Right lobe of liver (tissue), 6 donors: Measurements from ENCODE around the gene SPEF1. TPM values are rescaled to one million over a fixed set of nuclear protein-coding genes. Genes with fewer than 3 reads are reported as not detected.
A peak's percentile ranks its signal among the peaks of the same experiment; 100 is the strongest.

Experiments
- ATAC-seq, 4 donors: fragments of 200-7000 bp; cut with Tn5 transposase; one replicate each; pipeline ENCODE4 v1.9.1; 2020; ENCODE audit warnings: mild to moderate bottlenecking in 4 of 4, moderate library complexity in 4 of 4
- DNase-seq, 3 donors: peaks; one replicate each; pipeline ENCODE4 v3.0.0-alpha.2; 2020
- H3K27ac ChIP-seq, 3 donors: fragments of 200-600 bp; one replicate each; pipeline ENCODE4 v1.8.0; 2022
- H3K27me3 ChIP-seq, 2 donors: fragments of 200-600 bp; one replicate each; pipeline ENCODE4 v1.8.0; 2022
- H3K36me3 ChIP-seq, 4 donors: fragments of 200-600 bp; sonication (generic) in 1 of 4; one replicate each; pipeline versions ENCODE4 v1.5.1 to v1.8.0; 2017 to 2022; ENCODE audit warnings: control low read depth in 1 of 4
- H3K4me1 ChIP-seq, 4 donors: fragments of 200-600 bp; sonication (generic) in 1 of 4; one replicate each; pipeline versions ENCODE4 v1.5.1 to v1.8.0; 2017 to 2022; ENCODE audit warnings: control low read depth in 1 of 4
- H3K4me3 ChIP-seq, 3 donors: fragments of 200-600 bp; one replicate each; pipeline ENCODE4 v1.8.0; 2022
- H3K9me3 ChIP-seq, 4 donors: fragments of 200-600 bp; sonication (generic) in 1 of 4; one replicate each; pipeline versions ENCODE4 v1.5.1 to v1.8.0; 2017 to 2022; ENCODE audit warnings: control low read depth in 1 of 4
- POLR2A ChIP-seq: fragments of 450-650 bp; IDR thresholded peaks from one replicate; pipeline ENCODE4 v1.6.1; 2017; ENCODE audit warnings: antibody characterized with exemption, mild to moderate bottlenecking
- WGBS: methylation state at CpG from one replicate; pipeline ENCODE4 v1.1.6; 2018; ENCODE audit warnings: low coverage, low lambda C conversion rate; ENCODE audit not compliant: insufficient coverage; ENCODE audit errors: missing lambda C conversion rate; 5-methylcytosine and 5-hydroxymethylcytosine counted together
- intact Hi-C, 2 donors: fragments of 100-400 bp; cut with DNase I; formaldehyde crosslinking; loops; one replicate each; pipeline versions ENCODE4 v1.11.2 to v1.14.1; 2022
- total RNA-seq, 6 experiments: library from RNA; depleted of rRNA in 2 of 6; stranded (reverse); fragments of >200 nt in 2 of 6; fragmentation: NEBNext Ultra II Directional in 3 of 6; extraction: Animal tissue kit (Norgen Biotek cat#: 25700) in 3 of 6; gene quantifications; one replicate each; pipeline versions ENCODE4 v1.1.0 to v1.2.4, GENCODE V29; 2016 to 2023
- TF ChIP-seq, protein P1 (sequence below), 4 donors: fragments of 200-600 bp in 3 of 4; fragments of 450-650 bp in 1 of 4; IDR thresholded peaks; one replicate each; pipeline versions ENCODE4 v1.5.1 to v1.8.0; 2016 to 2022; ENCODE audit warnings: antibody characterized with exemption in 4 of 4, mild to moderate bottlenecking in 2 of 4
- donor health status: DM: no; HTN: yes; CAD: no.
- donor health status: DM: no; HTN: no; CAD: no.
- donor health status: DM: no; HTN: no; CAD: no.
- donor health status: DM: no; HTN: yes; CAD: no.
- donor health status: DM: no; HTN: yes; CAD: no.

The SPEF1 gene
- total RNA-seq, 6 experiments from 2014 or later = not detected

DNA sequence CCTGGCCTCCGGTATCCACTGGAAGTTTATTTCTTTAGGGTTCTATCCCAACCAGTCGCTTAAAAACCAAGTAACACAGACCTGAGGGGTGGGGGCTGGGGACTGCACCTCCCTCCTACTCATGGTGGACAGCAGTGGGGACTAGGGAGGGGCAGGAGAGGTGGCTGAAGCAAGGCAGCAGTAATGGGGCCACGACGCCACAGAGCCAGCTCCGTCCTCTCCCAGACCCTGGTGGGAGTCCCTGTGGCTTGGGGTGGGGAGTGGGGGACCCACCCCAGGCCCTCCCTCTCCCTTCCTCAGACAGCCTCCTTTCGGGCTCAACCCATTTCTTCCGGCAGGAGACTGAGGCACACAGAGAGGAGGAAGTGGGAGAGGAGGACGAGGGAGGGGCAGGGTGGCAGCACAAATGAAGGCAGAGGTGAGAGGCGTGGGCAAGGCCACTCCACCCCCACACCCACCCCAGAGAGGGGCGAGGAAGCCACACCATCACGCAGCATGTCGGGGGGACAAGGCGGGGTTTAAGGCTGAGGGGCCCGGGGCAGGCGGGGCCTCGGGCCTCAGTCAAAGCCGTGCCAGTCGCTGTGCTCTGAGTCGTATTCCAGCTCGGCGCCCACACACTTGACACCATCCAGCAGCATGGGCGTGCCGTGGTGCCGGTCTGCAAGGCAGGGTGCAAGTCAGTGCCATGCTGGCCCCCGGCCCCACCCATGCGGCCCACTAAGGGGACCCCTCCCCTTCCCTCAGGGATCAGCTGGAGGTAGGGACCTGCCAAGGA is 27.6 kb downstream of the SPEF1 start:
- no peak for ATAC-seq
- H3K4me3 ChIP-seq = no peak overlapping the region
- TF ChIP-seq POLR2A = no peak
- peaks cover 0 to 23% (median 0%) of the 10 kb centered on the region in 4 donors for H3K4me1 ChIP-seq
- intact Hi-C loops = no loop called here
- 90% methylated on average over 12 of the region's 26 CpGs for WGBS
- peaks cover 0 to 6% of the 10 kb centered on the region in 2 donors for H3K27me3 ChIP-seq
- H3K36me3 ChIP-seq = no peaks in the 10 kb centered on the region
- no peaks in the 10 kb centered on the region for H3K9me3 ChIP-seq
- H3K27ac ChIP-seq = no peak overlapping the region
- peak in 1 of 3 donors; percentile 40 for DNase-seq

DNA sequence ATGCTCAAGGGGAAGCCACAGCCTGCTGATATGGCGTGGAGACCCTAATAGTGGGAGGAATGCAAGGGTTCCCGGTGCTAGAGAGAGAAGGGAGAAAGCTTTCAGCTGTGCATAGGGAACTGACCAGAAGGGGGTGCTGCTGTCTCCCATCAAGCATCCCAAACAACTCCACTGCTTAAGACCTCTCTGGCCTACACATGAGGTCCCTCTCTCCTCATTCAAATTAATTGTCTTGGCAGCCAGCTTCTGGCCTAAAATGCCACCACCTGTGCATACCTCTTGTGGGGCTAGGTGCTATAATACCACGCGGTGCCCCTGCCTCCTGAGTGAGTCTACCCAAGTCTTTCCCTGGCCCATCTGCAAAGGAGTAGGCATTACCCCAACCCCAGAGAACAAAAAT is 28.1 kb downstream of the SPEF1 start:
- Histone ChIP-seq H3K36me3 (no peaks in the 10 kb centered on the region), H3K27me3 (peaks cover 0 to 6% of the 10 kb centered on the region in 2 donors), H3K4me3 (no peak overlapping the region), H3K9me3 (no peaks in the 10 kb centered on the region), H3K4me1 (peaks cover 0 to 23% (median 0%) of the 10 kb centered on the region in 4 donors), H3K27ac (no peak overlapping the region)
- TF ChIP-seq POLR2A = no peak
- TF ChIP-seq, protein P1, sequence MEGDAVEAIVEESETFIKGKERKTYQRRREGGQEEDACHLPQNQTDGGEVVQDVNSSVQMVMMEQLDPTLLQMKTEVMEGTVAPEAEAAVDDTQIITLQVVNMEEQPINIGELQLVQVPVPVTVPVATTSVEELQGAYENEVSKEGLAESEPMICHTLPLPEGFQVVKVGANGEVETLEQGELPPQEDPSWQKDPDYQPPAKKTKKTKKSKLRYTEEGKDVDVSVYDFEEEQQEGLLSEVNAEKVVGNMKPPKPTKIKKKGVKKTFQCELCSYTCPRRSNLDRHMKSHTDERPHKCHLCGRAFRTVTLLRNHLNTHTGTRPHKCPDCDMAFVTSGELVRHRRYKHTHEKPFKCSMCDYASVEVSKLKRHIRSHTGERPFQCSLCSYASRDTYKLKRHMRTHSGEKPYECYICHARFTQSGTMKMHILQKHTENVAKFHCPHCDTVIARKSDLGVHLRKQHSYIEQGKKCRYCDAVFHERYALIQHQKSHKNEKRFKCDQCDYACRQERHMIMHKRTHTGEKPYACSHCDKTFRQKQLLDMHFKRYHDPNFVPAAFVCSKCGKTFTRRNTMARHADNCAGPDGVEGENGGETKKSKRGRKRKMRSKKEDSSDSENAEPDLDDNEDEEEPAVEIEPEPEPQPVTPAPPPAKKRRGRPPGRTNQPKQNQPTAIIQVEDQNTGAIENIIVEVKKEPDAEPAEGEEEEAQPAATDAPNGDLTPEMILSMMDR (IDR thresholded peaks at IDR 0.05) = peak; percentile 63 to 73 (median 66)
- 57% methylated on average over 4 of the region's 4 CpGs for WGBS
- intact Hi-C loops = no loop called here
- DNase-seq (no peak), ATAC-seq (peak; percentile 57 to 74 (median 66))

DNA sequence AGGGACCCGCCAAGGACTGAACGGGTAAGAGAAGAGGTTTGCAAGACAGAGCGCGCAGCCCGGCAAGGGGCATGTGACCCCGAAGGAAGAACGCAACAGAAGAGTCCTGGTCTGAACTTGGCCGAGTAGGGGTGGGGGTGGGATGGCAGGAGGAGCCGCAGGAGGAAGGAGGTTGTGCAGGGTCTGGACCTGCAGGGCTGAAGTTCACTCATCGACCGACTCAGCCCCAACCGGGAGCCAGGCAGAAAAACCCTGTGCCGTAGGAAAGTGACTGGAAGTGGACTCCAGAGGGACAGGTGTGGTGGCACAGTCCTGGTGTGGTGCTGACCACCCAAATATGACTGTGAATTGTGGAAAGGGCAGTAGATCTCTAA is 28.9 kb downstream of the SPEF1 start:
- intact Hi-C loops = no loop called here
- WGBS = 17% methylated on average over 11 of the region's 13 CpGs
- Histone ChIP-seq H3K9me3 (no peaks in the 10 kb centered on the region), H3K4me1 (peaks cover 0 to 23% (median 0%) of the 10 kb centered on the region in 4 donors), H3K36me3 (no peaks in the 10 kb centered on the region), H3K27ac (no peak overlapping the region), H3K27me3 (peaks cover 0 to 6% of the 10 kb centered on the region in 2 donors), H3K4me3 (peak overlapping the region; percentile 39 to 49 (median 41))
- TF ChIP-seq, protein P1 (IDR thresholded peaks at IDR 0.05) = no peak
- TF ChIP-seq POLR2A = no peak
- DNase-seq = no peak
- ATAC-seq = peak; percentile 23 to 51 (median 31)

DNA sequence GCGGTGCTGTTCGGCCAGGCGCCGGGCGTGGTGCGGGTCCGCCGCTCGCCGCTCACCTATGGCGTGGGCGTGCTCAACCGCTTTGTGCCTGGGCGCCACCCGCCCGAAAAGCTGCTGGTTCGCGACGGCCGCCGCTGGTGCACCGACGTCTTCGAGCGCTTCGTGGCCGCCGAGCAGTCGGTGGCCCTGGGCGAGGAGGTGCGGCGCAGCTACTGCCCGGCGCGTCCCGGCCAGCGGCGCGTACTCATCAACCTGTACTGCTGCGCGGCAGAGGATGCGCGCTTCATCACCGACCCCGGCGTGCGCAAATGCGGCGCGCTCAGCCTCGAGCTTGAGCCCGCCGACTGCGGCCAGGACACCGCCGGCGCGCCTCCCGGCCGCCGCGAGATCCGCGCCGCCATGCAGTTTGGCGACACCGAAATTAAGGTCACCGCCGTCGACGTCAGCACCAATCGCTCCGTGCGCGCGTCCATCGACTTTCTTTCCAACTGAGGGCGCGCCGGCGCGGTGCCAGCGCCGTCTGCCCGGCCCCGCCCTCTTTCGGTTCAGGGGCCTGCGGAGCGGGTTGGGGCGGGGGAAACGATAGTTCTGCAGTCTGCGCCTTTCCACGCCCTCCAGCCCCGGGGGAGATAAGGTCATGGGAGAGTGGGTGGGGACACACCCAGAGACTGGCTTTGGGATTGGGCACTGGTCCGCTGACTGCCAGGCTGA is 29.4 kb downstream of the SPEF1 start:
- peak overlapping the region; percentile 39 to 49 (median 41) for H3K4me3 ChIP-seq
- intact Hi-C loops = no loop called here

More for the DNA sequence above, 29.4 kb downstream of the SPEF1 start:
- peak in 2 of 3 donors; percentile 74 to 75 for DNase-seq
- peak; percentile 52 to 78 (median 75) for ATAC-seq
- TF ChIP-seq POLR2A = no peak
- TF ChIP-seq, protein P1 (IDR thresholded peaks at IDR 0.05) = no peak
- Histone ChIP-seq H3K4me1 (peaks cover 0 to 23% (median 0%) of the 10 kb centered on the region in 4 donors), H3K27me3 (peaks cover 0 to 6% of the 10 kb centered on the region in 2 donors), H3K27ac (no peak overlapping the region), H3K36me3 (no peaks in the 10 kb centered on the region), H3K9me3 (no peaks in the 10 kb centered on the region)
- 27% methylated on average over 23 of the region's 95 CpGs for WGBS
